HCT116 (cell line): ENCODE data around the gene POLR2I. TPM values are rescaled to one million over a fixed set of nuclear protein-coding genes. Genes with fewer than 3 reads are reported as not detected.

Source experiments
- ATAC-seq: fragments of 200-7000 bp; cut with Tn5 transposase; 2 replicates; pipeline ENCODE4 v1.9.1; 2020; ENCODE audit warnings: mild to moderate bottlenecking, moderate library complexity
- BruUV-seq: library from RNA; stranded (reverse); fragments of 400-500 nt; replicated peaks from 2 replicates; lab custom pipeline; 2021; lab: Mats Ljungman, UMichigan
- CTCF ChIA-PET: fragments of 300-600 bp; sonication (Branson Sonifier 250); formaldehyde crosslinking; loops from one replicate; lab custom pipeline; 2021; ENCODE audit warnings: antibody characterized with exemption; lab: Charles Lee
- POLR2A ChIA-PET: fragments of 300-600, 350-600 bp; sonication (Branson Sonifier 250); formaldehyde crosslinking; loops from one replicate; lab custom pipeline; 2021; ENCODE audit warnings: antibody characterized with exemption; lab: Charles Lee
- RAD21 ChIA-PET, 2 experiments: fragments of 300-600 bp; sonication (Branson Sonifier 250); formaldehyde crosslinking; loops; one replicate each; lab custom pipeline; 2023; ENCODE audit warnings: low total read pairs in 2 of 2; ENCODE audit not compliant: uncharacterized antibody in 2 of 2, unreplicated experiment in 2 of 2, low non-redundant PET in 1 of 2; lab: Charles Lee
- DNase-seq: peaks from one replicate; pipeline ENCODE4 v3.0.0-alpha.2; 2010; ENCODE audit warnings: low read depth, low spot score
- H2AFZ ChIP-seq: fragments of 200-600 bp; shearing (Covaris generic), sonication (generic); 2 replicates; pipeline ENCODE4 v1.6.1; 2017; ENCODE audit warnings: low read depth, mixed run types, mixed read lengths, antibody characterized with exemption, low read length; ENCODE audit not compliant: poor library complexity, severe bottlenecking
- H3K27ac ChIP-seq: 2 replicates; pipeline ENCODE4 v1.5.1; 2012; ENCODE audit warnings: low read depth, low read length
- H3K27me3 ChIP-seq: fragments of 200-600 bp; sonication (generic); 2 replicates; pipeline ENCODE4 v1.6.1; 2016; ENCODE audit warnings: mixed run types, low read length, mixed read lengths; ENCODE audit not compliant: insufficient read depth
- H3K36me3 ChIP-seq, 2 experiments: fragments of 200-500 bp in 1 of 2; fragments of 200-600 bp in 1 of 2; sonication (Bioruptor generic) in 1 of 2; sonication (generic) in 1 of 2; 2 replicates each; pipeline versions ENCODE4 v1.5.1 to v1.6.1; 2014 to 2016; ENCODE audit warnings: low read length in 2 of 2, inconsistent platforms in 1 of 2, mixed read lengths in 1 of 2, mixed run types in 1 of 2; ENCODE audit not compliant: insufficient read depth in 2 of 2, control insufficient read depth in 1 of 2
- H3K4me1 ChIP-seq, 2 experiments: fragments of 200-600 bp in 1 of 2; sonication (generic) in 1 of 2; 2 replicates each; pipeline versions ENCODE4 v1.5.1 to v1.6.1; 2012 to 2017; ENCODE audit warnings: low read length in 2 of 2, inconsistent platforms in 1 of 2, mild to moderate bottlenecking in 1 of 2, mixed read lengths in 1 of 2, mixed run types in 1 of 2, moderate library complexity in 1 of 2; ENCODE audit not compliant: insufficient read depth in 2 of 2, control insufficient read depth in 1 of 2
- H3K4me2 ChIP-seq: fragments of 200-600 bp; sonication (generic); 2 replicates; pipeline ENCODE4 v1.6.1; 2017; ENCODE audit warnings: mixed run types, low read length, mixed read lengths
- H3K4me3 ChIP-seq, 2 experiments: fragments of 200-600 bp in 1 of 2; sonication (generic) in 1 of 2; replicated peaks in 1 of 2; 2 replicates each; pipeline ENCODE4 v1.5.1; 2011 to 2016; ENCODE audit warnings: low read length in 2 of 2, control low read depth in 1 of 2, low read depth in 1 of 2, mild to moderate bottlenecking in 1 of 2, mixed read lengths in 1 of 2, mixed run types in 1 of 2
- H3K79me2 ChIP-seq: fragments of 200-600 bp; sonication (generic); 2 replicates; pipeline ENCODE4 v1.6.1; 2017; ENCODE audit warnings: mild to moderate bottlenecking, mixed run types, low read length, moderate library complexity, mixed read lengths; ENCODE audit not compliant: insufficient read depth
- H3K9ac ChIP-seq: fragments of 200-600 bp; sonication (generic); 2 replicates; pipeline ENCODE4 v1.6.1; 2016; ENCODE audit warnings: low read length, mixed read lengths
- H3K9me2 ChIP-seq: fragments of 200-600 bp; sonication (generic), shearing (Covaris generic); 2 replicates; pipeline ENCODE4 v1.6.1; 2017; ENCODE audit warnings: mixed run types, mild to moderate bottlenecking, moderate library complexity; ENCODE audit not compliant: insufficient read depth
- H3K9me3 ChIP-seq, 2 experiments: fragments of 200-500 bp in 1 of 2; fragments of 200-600 bp in 1 of 2; sonication (Bioruptor generic) in 1 of 2; sonication (generic) in 1 of 2; 2 replicates each; pipeline ENCODE4 v1.6.1; 2014 to 2017; ENCODE audit warnings: low read length in 2 of 2, mixed read lengths in 2 of 2, inconsistent platforms in 1 of 2, low read depth in 1 of 2, mild to moderate bottlenecking in 1 of 2, mixed run types in 1 of 2, moderate library complexity in 1 of 2; ENCODE audit not compliant: control insufficient read depth in 1 of 2, insufficient read depth in 1 of 2
- H4K20me1 ChIP-seq: fragments of 200-600 bp; sonication (generic), shearing (Covaris generic); 2 replicates; pipeline ENCODE4 v1.6.1; 2017; ENCODE audit warnings: mixed run types, mild to moderate bottlenecking, moderate library complexity; ENCODE audit not compliant: insufficient read depth
- CEBPB ChIP-seq: IDR thresholded peaks from 2 replicates; pipeline ENCODE4 v1.6.1; 2012; ENCODE audit warnings: low read depth
- EZH2 ChIP-seq: fragments of 200-600 bp; sonication (generic); IDR thresholded peaks from 2 replicates; pipeline ENCODE4 v1.6.1; 2017; ENCODE audit warnings: antibody characterized with exemption, mixed run types
- EZH2phosphoT487 ChIP-seq: fragments of 200-600 bp; IDR thresholded peaks from 2 replicates; pipeline ENCODE4 v1.6.1; 2018; ENCODE audit warnings: antibody characterized with exemption, borderline replicate concordance
- FOSL1 ChIP-seq: IDR thresholded peaks from 2 replicates; pipeline ENCODE4 v1.6.1; 2012; ENCODE audit warnings: low read depth
- POLR2AphosphoS5 ChIP-seq: IDR thresholded peaks from 2 replicates; pipeline ENCODE4 v1.6.1; 2011; ENCODE audit warnings: mild to moderate bottlenecking, low read depth, low read length, moderate library complexity
- RAD21 ChIP-seq: IDR thresholded peaks from 2 replicates; pipeline ENCODE4 v1.6.1; 2012; ENCODE audit warnings: low read depth, mild to moderate bottlenecking
- SP1 ChIP-seq: IDR thresholded peaks from 2 replicates; pipeline ENCODE4 v1.6.1; 2012; ENCODE audit warnings: low read depth
- SRF ChIP-seq: IDR thresholded peaks from 2 replicates; pipeline ENCODE4 v1.6.1; 2012; ENCODE audit warnings: low read depth
- TCF7L2 ChIP-seq: IDR thresholded peaks from 2 replicates; pipeline ENCODE4 v1.7.0; 2011; ENCODE audit warnings: borderline replicate concordance, inconsistent platforms; ENCODE audit not compliant: insufficient read depth, insufficient read length; ENCODE audit errors: extremely low read depth
- ZNF274 ChIP-seq: fragments of 200-500 bp; sonication (Bioruptor generic); IDR thresholded peaks from 2 replicates; pipeline ENCODE4 v1.6.1; 2014; ENCODE audit warnings: mild to moderate bottlenecking, low read depth, low read length, inconsistent platforms
- intact Hi-C: fragments of 100-400 bp; cut with micrococcal nuclease; formaldehyde crosslinking; loops from 2 replicates; pipeline ENCODE4 v1.10.0; 2022
- total RNA-seq: library from RNA; stranded (reverse); gene quantifications from one replicate; pipeline ENCODE4 v1.2.1, GENCODE V29; 2021; ENCODE audit not compliant: unreplicated experiment
- TF ChIP-seq, protein P1 (sequence below): IDR thresholded peaks from 2 replicates; pipeline ENCODE4 v1.6.1; 2012; ENCODE audit warnings: low read depth
- TF ChIP-seq, protein P2 (sequence below), 3 experiments: fragments of 200-600 bp in 1 of 3; sonication (generic) in 1 of 3; IDR thresholded peaks in 2 of 3; conservative IDR thresholded peaks in 1 of 3; 2 replicates each; pipeline ENCODE4 v1.5.1; 2012 to 2017; ENCODE audit warnings: low read depth in 2 of 3, low read length in 2 of 3, antibody characterized with exemption in 1 of 3, borderline replicate concordance in 1 of 3, control low read depth in 1 of 3, mild to moderate bottlenecking in 1 of 3, mixed read lengths in 1 of 3, mixed run types in 1 of 3, moderate library complexity in 1 of 3; ENCODE audit not compliant: insufficient read depth in 1 of 3
- TF ChIP-seq, protein P3 (sequence below): IDR thresholded peaks from 2 replicates; pipeline ENCODE4 v1.6.1; 2012
- TF ChIP-seq, protein P4 (sequence below): IDR thresholded peaks from 2 replicates; pipeline ENCODE4 v1.6.1; 2012

The POLR2I gene
- total RNA-seq, 1 experiment from 2014 or later, result 108 TPM

DNA sequence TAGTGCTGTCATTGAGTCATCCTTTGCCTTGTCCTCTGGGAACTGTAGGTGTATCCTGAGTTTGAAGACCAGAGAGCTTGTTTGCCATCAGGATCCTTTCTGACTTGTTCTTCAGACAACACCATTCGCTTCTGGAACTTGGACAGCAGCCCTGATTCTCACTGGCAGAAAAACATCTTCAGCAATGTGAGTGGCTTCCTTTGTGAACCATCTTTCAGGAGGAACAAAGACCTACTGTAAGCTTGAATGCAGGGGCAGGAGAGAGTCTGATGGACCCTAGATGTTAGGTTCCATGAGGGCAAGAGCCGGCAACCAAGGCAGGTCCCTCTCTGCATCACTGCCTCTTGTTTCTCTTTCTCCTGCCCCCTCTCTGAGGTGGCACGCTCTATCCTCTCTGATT, 33.3 kb downstream of the POLR2I start:
- Histone ChIP-seq H3K27ac (no peak overlapping the region), H3K79me2 (no peaks in the 10 kb centered on the region), H3K9ac (no peak overlapping the region), H3K9me2 (no peaks in the 10 kb centered on the region), H3K36me3 (peaks cover 21 to 48% of the 10 kb centered on the region in 2 experiments), H3K9me3 (no peaks in the 10 kb centered on the region), H3K4me3 (no peak overlapping the region), H4K20me1 (no peaks in the 10 kb centered on the region), H3K4me1 (no peaks in the 10 kb centered on the region), H3K27me3 (no peaks in the 10 kb centered on the region), H3K4me2 (no peak overlapping the region), H2AFZ (no peak overlapping the region)
- ChIA-PET POLR2A (no interaction called here), CTCF (no interaction called here), RAD21 (no interaction called here)
- TF ChIP-seq EZH2phosphoT487 (no peak), SRF (no peak), FOSL1 (no peak), TCF7L2 (no peak), POLR2AphosphoS5 (no peak), CEBPB (no peak), ZNF274 (no peak), EZH2 (no peak), SP1 (no peak), RAD21 (no peak)
- TF ChIP-seq, protein P1, sequence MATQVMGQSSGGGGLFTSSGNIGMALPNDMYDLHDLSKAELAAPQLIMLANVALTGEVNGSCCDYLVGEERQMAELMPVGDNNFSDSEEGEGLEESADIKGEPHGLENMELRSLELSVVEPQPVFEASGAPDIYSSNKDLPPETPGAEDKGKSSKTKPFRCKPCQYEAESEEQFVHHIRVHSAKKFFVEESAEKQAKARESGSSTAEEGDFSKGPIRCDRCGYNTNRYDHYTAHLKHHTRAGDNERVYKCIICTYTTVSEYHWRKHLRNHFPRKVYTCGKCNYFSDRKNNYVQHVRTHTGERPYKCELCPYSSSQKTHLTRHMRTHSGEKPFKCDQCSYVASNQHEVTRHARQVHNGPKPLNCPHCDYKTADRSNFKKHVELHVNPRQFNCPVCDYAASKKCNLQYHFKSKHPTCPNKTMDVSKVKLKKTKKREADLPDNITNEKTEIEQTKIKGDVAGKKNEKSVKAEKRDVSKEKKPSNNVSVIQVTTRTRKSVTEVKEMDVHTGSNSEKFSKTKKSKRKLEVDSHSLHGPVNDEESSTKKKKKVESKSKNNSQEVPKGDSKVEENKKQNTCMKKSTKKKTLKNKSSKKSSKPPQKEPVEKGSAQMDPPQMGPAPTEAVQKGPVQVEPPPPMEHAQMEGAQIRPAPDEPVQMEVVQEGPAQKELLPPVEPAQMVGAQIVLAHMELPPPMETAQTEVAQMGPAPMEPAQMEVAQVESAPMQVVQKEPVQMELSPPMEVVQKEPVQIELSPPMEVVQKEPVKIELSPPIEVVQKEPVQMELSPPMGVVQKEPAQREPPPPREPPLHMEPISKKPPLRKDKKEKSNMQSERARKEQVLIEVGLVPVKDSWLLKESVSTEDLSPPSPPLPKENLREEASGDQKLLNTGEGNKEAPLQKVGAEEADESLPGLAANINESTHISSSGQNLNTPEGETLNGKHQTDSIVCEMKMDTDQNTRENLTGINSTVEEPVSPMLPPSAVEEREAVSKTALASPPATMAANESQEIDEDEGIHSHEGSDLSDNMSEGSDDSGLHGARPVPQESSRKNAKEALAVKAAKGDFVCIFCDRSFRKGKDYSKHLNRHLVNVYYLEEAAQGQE, result no peak
- TF ChIP-seq, protein P2, sequence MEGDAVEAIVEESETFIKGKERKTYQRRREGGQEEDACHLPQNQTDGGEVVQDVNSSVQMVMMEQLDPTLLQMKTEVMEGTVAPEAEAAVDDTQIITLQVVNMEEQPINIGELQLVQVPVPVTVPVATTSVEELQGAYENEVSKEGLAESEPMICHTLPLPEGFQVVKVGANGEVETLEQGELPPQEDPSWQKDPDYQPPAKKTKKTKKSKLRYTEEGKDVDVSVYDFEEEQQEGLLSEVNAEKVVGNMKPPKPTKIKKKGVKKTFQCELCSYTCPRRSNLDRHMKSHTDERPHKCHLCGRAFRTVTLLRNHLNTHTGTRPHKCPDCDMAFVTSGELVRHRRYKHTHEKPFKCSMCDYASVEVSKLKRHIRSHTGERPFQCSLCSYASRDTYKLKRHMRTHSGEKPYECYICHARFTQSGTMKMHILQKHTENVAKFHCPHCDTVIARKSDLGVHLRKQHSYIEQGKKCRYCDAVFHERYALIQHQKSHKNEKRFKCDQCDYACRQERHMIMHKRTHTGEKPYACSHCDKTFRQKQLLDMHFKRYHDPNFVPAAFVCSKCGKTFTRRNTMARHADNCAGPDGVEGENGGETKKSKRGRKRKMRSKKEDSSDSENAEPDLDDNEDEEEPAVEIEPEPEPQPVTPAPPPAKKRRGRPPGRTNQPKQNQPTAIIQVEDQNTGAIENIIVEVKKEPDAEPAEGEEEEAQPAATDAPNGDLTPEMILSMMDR (IDR thresholded peaks at IDR 0.05 in 2 of 3, conservative IDR thresholded peaks at IDR 0.05 in 1 of 3; ENCODE audit: borderline replicate concordance in 1 of 3, insufficient read depth in 1 of 3, low read depth in 2 of 3, low read length in 2 of 3), result no peak
- TF ChIP-seq, protein P3, sequence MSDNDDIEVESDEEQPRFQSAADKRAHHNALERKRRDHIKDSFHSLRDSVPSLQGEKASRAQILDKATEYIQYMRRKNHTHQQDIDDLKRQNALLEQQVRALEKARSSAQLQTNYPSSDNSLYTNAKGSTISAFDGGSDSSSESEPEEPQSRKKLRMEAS, result no peak
- TF ChIP-seq, protein P4, sequence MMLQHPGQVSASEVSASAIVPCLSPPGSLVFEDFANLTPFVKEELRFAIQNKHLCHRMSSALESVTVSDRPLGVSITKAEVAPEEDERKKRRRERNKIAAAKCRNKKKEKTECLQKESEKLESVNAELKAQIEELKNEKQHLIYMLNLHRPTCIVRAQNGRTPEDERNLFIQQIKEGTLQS, result no peak
- ATAC-seq, result no peak
- intact Hi-C loops, result no loop called here
- BruUV-seq, result no TSS peak
- DNase-seq, result no peak
